HG03442 (cell line): ENCODE data around the gene ELANE.
"Not testable (repeated sequence)": the region's sequence is repeated elsewhere in the genome, so short reads cannot be mapped to it uniquely, and the experiment has no call there.

ENCODE experiments used
- ATAC-seq: cut with Tn5 transposase; IDR thresholded peaks from one replicate; pipeline ENCODE4 v1.9.1; 2021; ENCODE audit warnings: mild to moderate bottlenecking, moderate library complexity; ENCODE audit not compliant: unreplicated experiment

ELANE gene

DNA sequence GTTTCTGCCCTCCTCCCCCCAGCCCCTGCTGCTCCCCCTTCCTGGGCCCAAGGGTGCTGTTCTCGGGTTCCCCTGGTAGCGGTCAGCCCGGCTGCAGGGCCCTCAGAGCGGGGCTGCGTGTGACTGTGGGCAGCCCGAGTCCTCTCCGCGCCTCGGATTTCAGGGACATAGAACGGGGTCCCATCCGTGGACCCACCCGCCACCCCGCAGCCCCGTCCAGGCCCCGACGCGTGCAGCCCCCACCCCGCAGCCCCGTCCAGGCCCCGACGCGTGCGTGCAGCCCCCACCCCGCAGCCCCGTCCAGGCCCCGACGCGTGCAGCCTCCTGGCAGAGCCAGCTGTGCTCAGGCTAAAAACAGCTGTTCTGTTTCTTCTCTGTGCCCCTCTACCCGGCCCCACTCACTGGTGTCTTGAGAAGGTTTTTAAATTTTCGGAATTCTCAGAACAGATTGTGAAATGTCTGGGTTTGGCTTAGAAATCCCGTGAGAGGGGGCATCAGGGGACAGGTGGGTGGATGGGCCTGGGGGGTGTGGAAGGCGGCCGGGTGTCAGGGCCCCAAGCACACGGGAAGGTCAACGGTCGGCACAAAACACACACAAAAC, 16.8 kb upstream of the ELANE start:
- ATAC-seq: no peak

DNA sequence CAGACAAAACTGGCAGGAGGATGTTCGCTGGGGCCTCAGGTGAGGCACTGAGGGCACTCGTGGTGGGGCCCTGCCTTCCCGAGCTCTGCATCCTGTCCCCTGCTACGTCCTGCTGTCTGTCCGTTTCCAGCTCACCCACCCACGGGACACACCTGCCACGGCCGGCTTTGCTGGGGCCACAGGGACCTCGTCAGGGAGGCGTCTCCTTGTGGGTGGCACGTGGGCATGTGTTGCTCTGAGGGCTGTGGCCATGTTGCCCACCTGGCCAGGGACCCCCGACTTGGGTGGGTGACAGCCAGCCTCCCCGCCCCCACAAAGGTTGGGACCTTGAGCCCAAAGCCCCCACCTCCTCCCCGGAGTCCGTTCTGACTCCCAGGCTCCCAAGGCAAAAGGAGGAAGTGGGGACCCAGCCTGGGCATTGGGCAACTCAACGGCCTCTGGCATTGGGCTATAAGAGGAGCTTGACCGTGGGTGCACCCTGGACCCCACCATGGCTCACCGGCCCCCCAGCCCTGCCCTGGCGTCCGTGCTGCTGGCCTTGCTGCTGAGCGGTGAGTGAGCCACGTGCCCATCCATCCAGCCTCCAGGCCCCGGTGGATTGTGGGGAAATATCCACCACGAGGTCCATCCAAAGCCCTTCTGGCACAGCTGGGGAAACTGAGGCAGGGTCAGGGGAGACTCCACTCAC, 11.4 kb upstream of the ELANE start, which contains the start of gene PRTN3:
Gene PRTN3 (plus strand): TSS at position 481 of the 688 bp plus-strand sequence. CDS start 10 bp downstream, at position 491.
- ATAC-seq: no peak

DNA sequence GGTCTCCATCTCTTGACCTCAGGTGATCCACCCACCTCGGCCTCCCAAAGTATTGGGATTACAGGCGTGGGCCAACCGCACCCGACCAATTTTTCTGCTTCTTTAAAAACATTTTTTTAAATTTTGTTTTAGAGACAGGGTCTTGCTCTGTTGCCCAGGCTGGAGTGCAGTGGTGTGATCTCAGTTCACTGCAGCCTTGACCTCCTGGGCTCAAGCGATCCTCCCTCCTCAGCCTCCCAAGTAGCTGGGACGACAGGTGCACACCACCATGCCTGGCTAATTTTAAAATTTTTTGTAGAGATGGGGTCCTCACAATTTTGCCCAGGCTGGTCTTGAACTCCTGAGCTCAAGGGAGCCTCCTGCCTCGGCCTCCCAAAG, 9.3 kb upstream of the ELANE start:
- not testable (repeated sequence) for ATAC-seq

DNA sequence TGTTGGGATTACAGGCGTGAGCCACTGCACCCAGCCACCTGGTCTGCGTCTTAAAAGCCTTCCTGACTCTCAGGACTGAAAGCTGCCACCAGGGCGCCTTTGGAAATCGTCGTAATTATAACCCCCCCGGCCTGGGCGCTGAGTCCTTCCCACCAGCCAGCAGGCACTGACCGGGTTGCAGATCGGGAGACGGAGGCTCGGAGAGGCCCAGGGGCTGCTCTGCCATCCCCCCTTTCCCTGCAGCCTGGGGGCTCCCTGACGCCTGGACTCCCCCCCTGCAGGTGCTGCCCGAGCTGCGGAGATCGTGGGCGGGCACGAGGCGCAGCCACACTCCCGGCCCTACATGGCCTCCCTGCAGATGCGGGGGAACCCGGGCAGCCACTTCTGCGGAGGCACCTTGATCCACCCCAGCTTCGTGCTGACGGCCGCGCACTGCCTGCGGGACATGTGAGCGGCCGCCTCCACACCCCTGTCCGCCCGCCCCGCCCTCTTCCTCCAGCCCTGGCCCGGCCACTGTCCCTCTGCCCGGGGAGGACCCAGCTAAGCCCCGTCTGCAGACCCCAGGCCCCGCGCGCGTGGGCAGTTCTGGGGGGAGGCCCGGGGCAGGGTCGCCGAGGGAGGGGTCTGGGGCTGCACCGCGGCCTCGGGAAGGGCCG, 8.8 kb upstream of the ELANE start:
- no peak for ATAC-seq

DNA sequence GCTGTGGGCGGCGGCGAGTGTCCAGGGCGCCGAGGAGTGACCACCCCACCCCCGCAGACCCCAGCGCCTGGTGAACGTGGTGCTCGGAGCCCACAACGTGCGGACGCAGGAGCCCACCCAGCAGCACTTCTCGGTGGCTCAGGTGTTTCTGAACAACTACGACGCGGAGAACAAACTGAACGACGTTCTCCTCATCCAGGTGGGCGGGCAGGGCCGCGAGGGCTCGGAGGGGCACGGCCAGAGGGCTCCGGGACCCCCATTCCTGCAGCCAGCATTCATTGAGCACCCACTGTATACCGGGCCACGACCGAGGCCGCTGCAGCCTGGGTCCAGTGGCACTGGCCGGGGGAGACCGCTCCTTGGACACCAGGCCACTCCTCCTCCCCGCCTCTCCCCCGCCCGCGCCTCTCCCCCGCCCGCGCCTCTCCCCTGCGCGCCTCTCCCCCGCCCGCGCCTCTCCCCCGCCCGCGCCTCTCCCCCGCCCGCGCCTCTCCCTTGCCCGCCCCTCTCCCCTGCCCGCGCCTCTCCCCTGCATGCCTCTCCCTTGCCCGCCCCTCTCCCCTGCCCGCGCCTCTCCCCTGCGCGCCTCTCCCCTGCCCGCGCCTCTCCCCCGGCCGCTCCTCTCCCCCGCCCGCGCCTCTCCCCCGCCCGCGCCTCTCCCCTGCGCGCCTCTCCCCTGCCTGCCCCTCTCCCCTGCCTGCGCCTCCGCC, 8.1 kb upstream of the ELANE start:
- no peak for ATAC-seq

DNA sequence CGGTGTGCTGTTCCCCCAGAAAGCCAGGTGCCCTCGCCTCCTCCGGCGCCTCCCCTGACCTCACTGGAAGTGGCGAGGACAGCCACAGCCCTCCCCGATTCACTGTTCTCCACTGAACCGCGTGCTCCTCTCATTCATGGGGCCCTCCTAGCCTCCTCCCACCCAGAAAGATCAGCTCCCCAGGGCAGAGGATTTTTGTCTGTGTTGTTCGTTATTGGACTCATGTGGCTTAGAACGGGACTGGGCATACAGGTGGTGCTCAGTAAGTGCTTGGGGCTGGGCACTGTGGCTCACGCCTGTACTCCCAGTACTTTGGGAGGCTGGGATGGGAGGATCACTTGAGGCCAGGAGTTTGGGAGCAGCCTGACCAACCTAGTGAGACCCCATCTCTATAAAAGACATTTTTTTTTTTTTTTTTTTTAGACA, 7.5 kb upstream of the ELANE start:
- ATAC-seq: no peak

DNA sequence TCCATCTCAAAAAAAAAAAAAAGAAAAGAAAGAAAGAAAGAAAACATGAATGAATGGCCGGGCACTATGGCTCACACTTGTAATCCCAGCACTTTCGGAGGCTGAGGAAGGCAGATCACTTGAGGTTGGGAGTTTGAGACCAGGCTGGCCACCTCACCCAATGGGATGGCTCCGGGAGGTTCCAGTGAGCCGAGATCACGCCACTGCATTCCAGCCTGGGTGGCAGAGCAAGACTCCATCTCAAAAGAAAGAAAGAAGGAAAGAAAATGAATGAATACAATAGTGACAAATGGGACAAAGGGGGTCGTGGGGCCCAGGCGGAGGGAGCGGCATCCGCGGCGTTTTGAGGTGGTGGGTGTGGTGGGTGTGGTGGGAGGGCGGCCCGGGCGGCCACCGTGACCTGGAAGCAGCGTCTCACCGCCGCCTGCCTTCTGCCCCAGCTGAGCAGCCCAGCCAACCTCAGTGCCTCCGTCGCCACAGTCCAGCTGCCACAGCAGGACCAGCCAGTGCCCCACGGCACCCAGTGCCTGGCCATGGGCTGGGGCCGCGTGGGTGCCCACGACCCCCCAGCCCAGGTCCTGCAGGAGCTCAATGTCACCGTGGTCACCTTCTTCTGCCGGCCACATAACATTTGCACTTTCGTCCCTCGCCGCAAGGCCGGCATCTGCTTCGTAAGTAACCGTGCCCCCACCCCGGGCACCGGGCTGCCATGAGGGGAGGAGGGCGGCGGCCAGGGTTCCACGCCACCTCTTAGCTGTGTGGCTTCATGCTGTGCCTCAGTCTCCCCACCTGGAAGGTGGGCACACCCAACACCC, 6.2 kb upstream of the ELANE start:
- ATAC-seq: no peak

DNA sequence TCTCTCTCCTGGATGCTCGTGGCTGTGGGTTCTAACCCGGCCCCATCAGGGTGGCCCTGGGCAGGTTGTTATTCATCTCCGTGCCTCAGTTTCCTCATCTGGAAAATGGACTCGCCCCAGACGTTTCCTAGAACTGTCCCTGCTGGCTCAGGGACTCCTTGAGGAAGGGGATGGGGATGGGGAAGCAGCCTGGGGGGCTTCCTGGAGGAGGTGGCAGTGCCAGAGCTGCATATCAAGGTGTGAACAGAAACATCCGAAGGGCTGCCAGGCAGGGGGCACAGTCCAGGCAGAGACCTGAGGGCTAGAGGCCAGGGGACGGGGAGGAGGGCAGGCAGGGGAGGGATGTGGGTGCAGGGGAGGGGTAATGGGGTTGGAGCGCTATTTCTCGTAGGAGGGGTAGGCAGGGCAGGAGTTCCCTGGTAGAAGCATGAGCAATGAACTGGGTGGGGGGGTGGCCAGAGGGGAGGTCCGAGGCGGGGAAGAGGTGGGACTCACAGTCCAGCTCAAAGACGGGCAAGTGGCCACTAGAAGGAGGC, 3.6 kb upstream of the ELANE start:
- no peak for ATAC-seq

DNA sequence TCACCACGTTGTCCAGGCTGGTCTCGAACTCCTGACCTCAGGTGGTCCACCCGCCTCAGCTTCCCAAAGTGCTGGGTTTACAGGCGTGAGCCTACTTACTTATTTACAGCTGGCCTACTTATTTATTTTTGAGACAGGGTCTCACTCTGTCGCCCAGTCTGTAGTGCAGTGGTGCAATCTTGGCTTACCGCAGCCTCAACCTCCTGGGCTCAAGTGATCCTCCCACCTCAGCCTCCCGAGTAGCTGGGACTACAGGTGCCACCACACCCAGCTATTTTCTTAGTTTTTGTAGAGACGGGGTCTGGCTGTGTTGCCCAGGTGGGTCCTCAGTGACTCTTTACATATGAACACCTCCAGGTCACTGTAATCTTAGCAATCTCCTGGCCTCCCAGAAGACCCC, 2.9 kb upstream of the ELANE start:
- not testable (repeated sequence) for ATAC-seq

DNA sequence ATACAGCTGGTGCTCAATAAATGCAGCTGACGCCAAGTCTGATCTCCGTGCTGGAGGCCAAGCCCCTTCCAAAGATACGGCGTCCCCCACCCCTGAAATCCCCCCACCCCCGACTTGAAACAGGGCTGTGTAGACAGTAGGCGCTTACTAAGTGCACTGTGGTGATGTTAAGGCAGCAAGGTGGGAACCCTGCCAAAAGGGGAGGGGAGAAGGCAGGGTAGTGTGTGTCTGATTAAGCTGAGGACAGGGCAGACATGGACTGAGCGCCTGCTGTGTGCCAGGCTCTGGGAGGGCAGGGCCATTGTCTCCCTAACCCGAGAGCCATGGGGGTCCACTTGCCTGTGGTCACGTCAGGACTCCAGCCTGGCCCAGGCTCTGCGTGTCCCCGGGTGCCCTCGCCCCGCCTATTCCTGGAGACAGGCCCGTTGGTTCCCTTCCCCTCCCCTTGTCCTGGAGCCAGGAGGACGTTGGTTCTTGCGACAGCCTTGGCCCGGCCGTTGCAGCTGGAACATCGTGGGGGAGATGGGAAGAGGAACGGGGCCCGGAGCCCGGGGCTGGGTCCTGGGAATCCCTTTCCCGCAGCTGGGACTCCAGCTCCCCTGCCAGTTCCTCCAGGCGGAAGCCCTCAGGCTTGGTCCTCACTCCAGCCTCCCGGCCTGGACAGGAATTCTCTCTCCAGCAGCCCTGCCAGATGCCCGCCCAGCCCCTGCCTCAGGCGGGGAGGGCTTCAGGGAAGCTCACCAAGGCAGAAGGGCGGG, 1.7 kb upstream of the ELANE start:
- no peak for ATAC-seq

DNA sequence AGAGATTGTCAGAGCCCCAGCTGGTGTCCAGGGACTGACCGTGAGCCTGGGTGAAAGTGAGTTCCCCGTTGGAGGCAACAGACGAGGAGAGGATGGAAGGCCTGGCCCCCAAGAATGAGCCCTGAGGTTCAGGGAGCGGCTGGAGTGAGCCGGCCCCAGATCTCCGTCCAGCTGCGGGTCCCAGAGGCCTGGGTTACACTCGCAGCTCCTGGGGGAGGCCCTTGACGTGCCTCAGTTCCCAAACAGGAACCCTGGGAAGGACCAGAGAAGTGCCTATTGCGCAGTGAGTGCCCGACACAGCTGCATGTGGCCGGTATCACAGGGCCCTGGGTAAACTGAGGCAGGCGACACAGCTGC, 1.1 kb upstream of the ELANE start:
- no peak for ATAC-seq

DNA sequence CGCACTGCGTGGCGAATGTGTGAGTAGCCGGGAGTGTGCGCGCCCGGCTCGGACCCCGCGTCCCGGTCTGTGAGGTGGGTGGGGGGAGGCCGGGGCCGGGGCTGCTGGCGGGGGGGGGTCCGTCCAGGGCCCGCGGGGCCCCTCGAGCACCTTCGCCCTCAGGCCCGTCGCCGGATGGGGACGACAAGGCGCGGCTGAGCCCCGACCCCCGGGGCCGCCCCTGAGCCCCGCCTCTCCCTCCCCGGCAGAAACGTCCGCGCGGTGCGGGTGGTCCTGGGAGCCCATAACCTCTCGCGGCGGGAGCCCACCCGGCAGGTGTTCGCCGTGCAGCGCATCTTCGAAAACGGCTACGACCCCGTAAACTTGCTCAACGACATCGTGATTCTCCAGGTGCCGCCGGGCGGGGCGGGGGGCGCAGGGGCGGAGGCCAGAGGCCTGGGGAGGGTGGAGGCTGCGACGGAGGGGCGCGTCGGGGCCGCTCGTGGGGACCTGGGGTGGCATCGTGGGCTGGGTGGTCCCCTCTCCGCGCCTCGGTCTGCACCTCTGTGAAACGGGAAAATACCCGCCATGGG, 997 bp downstream of the ELANE start:
- no peak for ATAC-seq

DNA sequence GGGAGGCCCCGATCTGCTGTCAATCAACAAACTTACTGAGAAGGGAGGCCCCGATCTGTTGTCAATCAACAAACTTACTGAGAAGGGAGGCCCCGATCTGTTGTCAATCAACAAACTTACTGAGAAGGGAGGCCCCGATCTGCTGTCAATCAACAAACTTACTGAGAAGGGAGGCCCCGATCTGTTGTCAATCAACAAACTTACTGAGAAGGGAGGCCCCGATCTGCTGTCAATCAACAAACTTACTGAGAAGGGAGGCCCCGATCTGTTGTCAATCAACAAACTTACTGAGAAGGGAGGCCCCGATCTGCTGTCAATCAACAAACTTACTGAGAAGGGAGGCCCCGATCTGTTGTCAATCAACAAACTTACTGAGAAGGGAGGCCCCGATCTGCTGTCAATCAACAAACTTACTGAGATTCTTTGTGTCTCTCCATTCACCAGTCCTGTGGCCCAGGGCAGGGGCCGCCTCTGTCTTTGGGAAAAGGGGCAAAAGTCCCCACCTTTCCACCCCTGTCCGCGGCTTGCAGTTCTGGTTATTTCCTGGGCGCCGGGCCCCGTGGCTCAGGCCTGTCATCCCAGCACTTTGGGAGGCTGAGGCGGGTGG, 1.6 kb downstream of the ELANE start:
- ATAC-seq: not testable (repeated sequence)

DNA sequence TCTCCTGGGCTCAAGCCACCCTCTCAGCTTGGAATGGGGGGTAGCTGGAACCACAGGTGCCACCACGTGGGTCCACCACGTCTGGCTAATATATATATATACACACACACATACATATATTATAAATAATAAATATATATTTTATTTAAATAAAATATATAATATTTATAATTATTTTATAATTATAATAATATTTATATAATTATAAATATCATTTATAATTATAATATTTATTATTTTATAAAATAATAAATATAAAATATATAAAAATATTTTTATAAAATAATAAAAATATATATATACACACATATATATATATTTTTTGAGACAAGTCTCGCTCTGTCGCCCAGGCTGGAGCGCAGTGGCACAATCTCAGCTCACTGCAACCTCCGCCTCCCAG, 2.4 kb downstream of the ELANE start:
- ATAC-seq: no peak

DNA sequence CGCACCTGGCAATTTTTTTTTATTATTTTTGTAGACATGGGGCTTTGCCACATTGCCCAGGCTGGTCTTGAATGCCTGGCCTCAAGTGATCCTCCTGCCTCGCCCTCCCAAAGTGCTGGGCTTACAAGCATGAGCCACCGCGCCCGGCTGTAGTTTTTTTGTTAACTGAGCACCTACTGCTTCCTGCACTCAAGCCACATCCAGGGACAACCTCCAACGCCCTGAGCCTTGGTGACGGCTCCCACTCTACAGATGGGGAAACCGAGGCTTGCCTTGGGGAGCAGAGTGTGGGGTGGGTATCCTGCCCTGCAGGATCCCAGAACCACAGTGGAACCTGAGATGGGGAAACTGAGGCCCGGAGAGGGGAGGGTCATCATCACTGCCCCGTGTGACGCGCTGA, 3.0 kb downstream of the ELANE start:
- no peak for ATAC-seq

DNA sequence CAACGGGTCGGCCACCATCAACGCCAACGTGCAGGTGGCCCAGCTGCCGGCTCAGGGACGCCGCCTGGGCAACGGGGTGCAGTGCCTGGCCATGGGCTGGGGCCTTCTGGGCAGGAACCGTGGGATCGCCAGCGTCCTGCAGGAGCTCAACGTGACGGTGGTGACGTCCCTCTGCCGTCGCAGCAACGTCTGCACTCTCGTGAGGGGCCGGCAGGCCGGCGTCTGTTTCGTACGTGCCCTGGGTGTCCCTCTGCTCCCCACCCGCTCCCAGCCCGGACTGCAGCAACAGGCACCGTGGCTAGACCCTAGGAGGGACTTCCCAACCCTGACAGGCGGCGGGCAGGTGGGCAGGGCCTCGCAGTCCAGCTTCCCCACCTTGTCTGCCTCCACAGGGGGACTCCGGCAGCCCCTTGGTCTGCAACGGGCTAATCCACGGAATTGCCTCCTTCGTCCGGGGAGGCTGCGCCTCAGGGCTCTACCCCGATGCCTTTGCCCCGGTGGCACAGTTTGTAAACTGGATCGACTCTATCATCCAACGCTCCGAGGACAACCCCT, 3.5 kb downstream of the ELANE start:
- ATAC-seq: no peak

DNA sequence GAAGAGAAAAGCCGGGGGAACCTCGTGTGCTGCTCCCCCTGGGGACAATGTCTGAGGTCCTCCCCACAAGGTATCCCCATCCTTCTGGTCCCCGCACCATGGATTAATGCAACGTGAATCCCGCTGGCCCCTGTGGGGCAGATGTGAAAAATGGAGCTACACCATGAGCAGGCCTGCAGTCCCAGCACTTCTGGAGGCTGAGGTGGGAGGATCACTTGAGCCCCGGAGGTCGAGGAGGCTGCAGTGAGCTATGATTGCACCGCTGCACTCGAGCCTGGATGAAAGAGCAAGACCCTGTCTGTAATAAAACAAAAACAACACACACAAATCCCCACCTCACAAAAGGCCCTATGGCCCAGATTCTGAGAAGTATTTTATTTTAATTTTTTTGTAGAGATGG, 6.2 kb downstream of the ELANE start:
- no peak for ATAC-seq

DNA sequence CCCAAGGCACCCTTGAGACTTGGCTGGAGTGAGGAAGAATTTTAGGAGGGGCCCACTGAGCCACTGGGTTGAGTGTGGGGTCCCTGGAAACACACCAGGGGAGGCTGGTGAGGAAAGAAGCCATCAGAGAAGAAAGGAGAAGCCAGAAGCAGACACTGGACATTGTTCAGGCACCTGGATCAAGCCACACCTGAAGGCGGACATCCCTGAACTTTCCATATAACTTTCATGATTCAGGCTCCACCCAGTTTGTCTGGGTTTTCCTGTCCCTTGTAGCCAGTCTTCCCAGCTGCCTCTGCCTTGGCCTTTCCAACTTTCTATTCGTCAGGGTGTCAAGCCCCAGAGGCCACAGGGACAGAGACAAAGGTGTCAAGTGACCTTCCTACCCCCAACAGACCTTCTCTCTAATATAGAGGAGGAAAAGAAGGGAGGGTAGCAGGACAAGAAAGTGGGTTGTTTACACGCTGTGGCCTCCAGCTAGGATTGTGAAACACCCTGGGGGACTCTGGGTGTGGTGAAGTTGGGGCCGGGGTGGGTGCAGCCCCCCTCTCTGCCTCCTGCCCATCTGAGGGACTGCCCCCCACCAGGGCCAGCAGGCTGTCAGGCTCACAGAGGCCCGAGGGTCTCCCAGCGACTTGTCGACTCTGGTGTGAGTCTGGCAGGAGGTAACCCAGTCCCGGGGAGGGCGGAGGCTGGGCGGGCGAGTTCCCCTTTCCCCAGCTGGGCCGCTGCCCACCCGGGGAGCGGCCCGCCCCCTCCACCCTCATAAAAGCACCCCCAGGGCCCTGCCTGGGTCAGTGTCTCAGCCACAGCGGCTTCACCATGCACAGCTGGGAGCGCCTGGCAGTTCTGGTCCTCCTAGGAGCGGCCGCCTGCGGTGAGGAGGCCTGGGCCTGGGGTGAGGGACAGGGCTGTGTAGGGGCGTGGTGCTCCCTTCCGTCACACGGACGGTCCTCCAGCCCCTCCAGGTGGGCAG, 7.1 kb downstream of the ELANE start, which contains the start of gene CFD:
Gene CFD (plus strand): TSS at position 797 of the 976 bp plus-strand sequence. CDS start 26 bp downstream, at position 823.
- no peak for ATAC-seq
